Ovary (tissue), 9 donors: ENCODE measurements around the gene KRT84. TPM values are rescaled to one million over a fixed set of nuclear protein-coding genes. Genes with fewer than 3 reads are reported as not detected.

Experiments used
- DNase-seq, 5 donors: peaks; one replicate each; pipeline ENCODE4 v3.0.0-alpha.2; 2019 to 2020
- H3K27ac ChIP-seq, 2 donors: fragments of 200-600 bp; one replicate each; pipeline versions ENCODE4 v1.5.1 to v1.8.0; 2019 to 2022
- H3K27me3 ChIP-seq: fragments of 200-600 bp; one replicate; pipeline ENCODE4 v1.8.0; 2022
- H3K36me3 ChIP-seq: fragments of 200-600 bp; sonication (generic); one replicate; pipeline ENCODE4 v1.5.1; 2019
- H3K4me1 ChIP-seq: one replicate; pipeline ENCODE4 v1.8.1; 2013; ENCODE audit warnings: mild to moderate bottlenecking, moderate library complexity; ENCODE audit not compliant: insufficient read depth
- H3K4me3 ChIP-seq: fragments of 200-600 bp; sonication (generic); one replicate; pipeline ENCODE4 v1.5.1; 2017
- H3K9me3 ChIP-seq, 2 donors: fragments of 200-600 bp in 1 of 2; sonication (generic) in 1 of 2; one replicate each; pipeline versions ENCODE4 v1.5.1 to v1.8.1; 2013 to 2019; ENCODE audit warnings: mild to moderate bottlenecking in 1 of 2, moderate library complexity in 1 of 2
- CTCF ChIP-seq, 3 donors: fragments of 450-650 bp in 2 of 3; fragments of 200-600 bp in 1 of 3; IDR thresholded peaks; one replicate each; pipeline versions ENCODE4 v1.5.1 to v1.8.0; 2016 to 2022; ENCODE audit warnings: antibody characterized with exemption in 3 of 3, mild to moderate bottlenecking in 1 of 3
- EP300 ChIP-seq: sonication (generic); formaldehyde crosslinking; IDR thresholded peaks from one replicate; pipeline ENCODE4 v1.6.1; 2017; ENCODE audit warnings: antibody characterized with exemption
- POLR2A ChIP-seq: fragments of 450-650 bp; IDR thresholded peaks from one replicate; pipeline ENCODE4 v1.6.1; 2017; ENCODE audit warnings: antibody characterized with exemption, mild to moderate bottlenecking, moderate library complexity
- WGBS, 3 donors: extraction: QIAGEN DNeasy Blood & Tissue Kit in 1 of 3; methylation state at CpG; one replicate each; pipeline versions ENCODE4 v1.1.5 to v1.1.7; 2013 to 2017; 5-methylcytosine and 5-hydroxymethylcytosine counted together
- intact Hi-C, 4 donors: fragments of 100-400 bp; cut with DNase I; formaldehyde crosslinking; loops; one replicate each; pipeline versions ENCODE4 v1.11.0 to v1.15.1; 2022 to 2023
- polyA plus RNA-seq, 2 donors: library from polyadenylated mRNA; stranded (reverse); fragments of 200-250 nt in 1 of 2; fragments of 350-450 nt in 1 of 2; fragmentation: Illumina TruSeq in 1 of 2; extraction: RNeasy Lipid Tissue Mini Kit (QIAGEN cat#74804) in 1 of 2; gene quantifications; one replicate each; pipeline ENCODE4 v1.2.3, GENCODE V29; 2013 to 2014
- total RNA-seq, 7 donors: library from RNA; depleted of rRNA in 2 of 7; stranded (reverse); fragments of >200 nt in 2 of 7; fragmentation: NEBNext Ultra II Directional in 3 of 7; extraction: Animal tissue kit (Norgen Biotek cat#: 25700) in 3 of 7; gene quantifications; one replicate each; pipeline versions ENCODE4 v1.1.0 to v1.2.4, GENCODE V29; 2016 to 2023
- donor health status: DM: no; HTN: no; CAD: no; lungs with moderate emphysema.
- donor health status: DM: no; HTN: no; CAD: no.
- donor health status: Bipolar disorder and iron deficiency.
- donor health status: DM: yes; HTN: yes; CAD: no.
- donor health status: DM: no; HTN: no; CAD: no.
- donor health status: DM: yes; HTN: yes; CAD: no.

Gene KRT84
- total and polyA plus RNA-seq, 9 donors = not detected

GRCh38 chr12:52367876-52368275 lies 17.6 kb downstream of the KRT84 start:
- H3K27me3 ChIP-seq = no peaks in the 10 kb centered on the region
- no peaks in the 10 kb centered on the region for H3K36me3 ChIP-seq
- H3K4me1 ChIP-seq = peaks cover 7% of the 10 kb centered on the region
- H3K27ac ChIP-seq = no peak overlapping the region
- intact Hi-C loops = loop anchor here in 1 of 4 donors (10.0 kb wide), 1 partner anchor 207 kb away; the partner anchor contains the start of gene KRT74
- no peak for DNase-seq
- no peak for TF ChIP-seq CTCF (IDR thresholded peaks at IDR 0.05)
- TF ChIP-seq EP300 = no peak
- TF ChIP-seq POLR2A = no peak
- H3K9me3 ChIP-seq = no peaks in the 10 kb centered on the region
- no peak overlapping the region for H3K4me3 ChIP-seq
- WGBS, 3 donors = 72 to 79% (median 75%) methylated on average over 6 of the region's 6 CpGs

- DNase-seq = no peak
- intact Hi-C loops = loop anchor here in 1 of 4 donors (10.0 kb wide), 1 partner anchor 208 kb away; the partner anchor contains the start of gene KRT74
Observed at GRCh38 chr12:52366738-52367485, 18.5 kb downstream of the KRT84 start, which contains the start of gene KRT85. TSS of gene KRT85 (minus strand) at chr12:52367481. CDS start at chr12:52367405, 76 bp downstream.

GRCh38 chr12:52364901-52365489 lies 20.5 kb downstream of the KRT84 start:
- WGBS, 3 donors = 82 to 87% (median 86%) methylated on average over 14 of the region's 14 CpGs
- intact Hi-C loops = loop anchor here in 1 of 4 donors (10.0 kb wide), 1 partner anchor 210 kb away; the partner anchor contains the start of gene KRT74
- Histone ChIP-seq H3K36me3 (no peaks in the 10 kb centered on the region), H3K27ac (no peak overlapping the region), H3K4me3 (no peak overlapping the region), H3K4me1 (no peaks in the 10 kb centered on the region), H3K9me3 (no peaks in the 10 kb centered on the region), H3K27me3 (no peaks in the 10 kb centered on the region)
- no peak for TF ChIP-seq POLR2A
- TF ChIP-seq CTCF (IDR thresholded peaks at IDR 0.05) = no peak
- no peak for TF ChIP-seq EP300
- DNase-seq = no peak

More at GRCh38 chr12:52366738-52367485, 18.5 kb downstream of the KRT84 start, which contains the start of gene KRT85:
- H3K27me3 ChIP-seq = no peaks in the 10 kb centered on the region
- 65 to 72% (median 69%) methylated on average over 39 to 42 of the region's 42 CpGs for WGBS, 3 donors
- no peaks in the 10 kb centered on the region for H3K36me3 ChIP-seq
- H3K4me3 ChIP-seq = no peak within 1 kb of the TSS
- H3K27ac ChIP-seq = no peak within 1 kb of the TSS
- H3K4me1 ChIP-seq = peaks cover 7% of the 10 kb centered on the region
- TF ChIP-seq EP300 = no peak
- no peak for TF ChIP-seq POLR2A
- TF ChIP-seq CTCF (IDR thresholded peaks at IDR 0.05) = no peak
- no peaks in the 10 kb centered on the region for H3K9me3 ChIP-seq

GRCh38 chr12:52364061-52364460 lies 21.4 kb downstream of the KRT84 start:
- H3K36me3 ChIP-seq = no peaks in the 10 kb centered on the region
- DNase-seq = no peak
- intact Hi-C loops = loop anchor here in 1 of 4 donors (10.0 kb wide), 1 partner anchor 211 kb away; the partner anchor contains the start of gene KRT74
- no peak overlapping the region for H3K4me3 ChIP-seq
- TF ChIP-seq EP300 (no peak), CTCF (IDR thresholded peaks at IDR 0.05) (no peak), POLR2A (no peak)
- H3K27me3 ChIP-seq = no peaks in the 10 kb centered on the region
- 75 to 81% (median 79%) methylated on average over 7 of the region's 7 CpGs for WGBS, 3 donors
- H3K9me3 ChIP-seq = no peaks in the 10 kb centered on the region
- H3K27ac ChIP-seq = no peak overlapping the region
- H3K4me1 ChIP-seq = no peaks in the 10 kb centered on the region
